Testis (tissue), 3 donors: Measurements from ENCODE around the gene RAB12. TPM values are rescaled to one million over a fixed set of nuclear protein-coding genes. Genes with fewer than 3 reads are reported as not detected.

Source experiments
- DNase-seq: peaks from one replicate; pipeline ENCODE4 v3.0.0-alpha.2; 2019
- H3K27ac ChIP-seq, 2 donors: fragments of 200-600 bp; sonication (generic); one replicate each; pipeline ENCODE4 v1.5.1; 2019
- H3K27me3 ChIP-seq: fragments of 200-600 bp; sonication (generic); one replicate; pipeline ENCODE4 v1.5.1; 2019
- H3K36me3 ChIP-seq: fragments of 200-600 bp; sonication (generic); one replicate; pipeline ENCODE4 v1.5.1; 2017; ENCODE audit warnings: low read depth; ENCODE audit errors: missing control alignments
- H3K4me1 ChIP-seq: fragments of 200-600 bp; sonication (generic); one replicate; pipeline ENCODE4 v1.5.1; 2019
- H3K4me3 ChIP-seq, 2 donors: fragments of 200-600 bp; sonication (generic); one replicate each; pipeline ENCODE4 v1.5.1; 2017 to 2019
- H3K9me3 ChIP-seq: fragments of 200-600 bp; sonication (generic); one replicate; pipeline ENCODE4 v1.5.1; 2017
- CTCF ChIP-seq, 3 experiments: fragments of 450-650 bp in 2 of 3; fragments of 200-600 bp in 1 of 3; sonication (generic) in 1 of 3; IDR thresholded peaks; one replicate each; pipeline ENCODE4 v1.5.1; 2016 to 2019; ENCODE audit warnings: antibody characterized with exemption in 3 of 3, mild to moderate bottlenecking in 2 of 3, moderate library complexity in 1 of 3
- POLR2A ChIP-seq: fragments of 450-650 bp; IDR thresholded peaks from one replicate; pipeline ENCODE4 v1.6.1; 2017; ENCODE audit warnings: antibody characterized with exemption, mild to moderate bottlenecking, moderate library complexity
- WGBS, 2 donors: methylation state at CpG; one replicate each; pipeline ENCODE4 v1.1.5; 2018; 5-methylcytosine and 5-hydroxymethylcytosine counted together
- intact Hi-C: fragments of 100-400 bp; cut with DNase I; formaldehyde crosslinking; loops from one replicate; pipeline ENCODE4 v1.15.1; 2023; ENCODE audit warnings: low total_unique reads
- polyA plus RNA-seq: library from polyadenylated mRNA; stranded (reverse); fragments of 350-450 nt; fragmentation: Illumina TruSeq; extraction: RNeasy Lipid Tissue Mini Kit (QIAGEN cat#74804); gene quantifications from one replicate; pipeline ENCODE4 v1.2.3, GENCODE V29; 2014; ENCODE audit warnings: low read depth, low replicate concordance; ENCODE audit not compliant: insufficient read depth
- total RNA-seq, 2 donors: library from RNA; depleted of rRNA; stranded (reverse); fragments of >200 nt; gene quantifications; one replicate each; pipeline ENCODE4 v1.2.3, GENCODE V29; 2016

RAB12 gene
- total and polyA plus RNA-seq, 3 donors from 2014 or later, result 28.0 to 52.0 (median 39.8) TPM

GRCh38 chr18:8595445-8595844 lies 13.8 kb upstream of the RAB12 start:
- Histone ChIP-seq H3K4me3 (no peak overlapping the region), H3K36me3 (no peaks in the 10 kb centered on the region), H3K9me3 (no peaks in the 10 kb centered on the region), H3K4me1 (no peaks in the 10 kb centered on the region), H3K27me3 (no peaks in the 10 kb centered on the region), H3K27ac (no peak overlapping the region)
- TF ChIP-seq POLR2A (no peak), CTCF (IDR thresholded peaks at IDR 0.05) (no peak)
- intact Hi-C loops, result no loop called here
- DNase-seq, result no peak
- WGBS, 2 donors, result 89 to 91% methylated on average over 6 of the region's 6 CpGs

GRCh38 chr18:8601277-8602032 lies 7.8 kb upstream of the RAB12 start:
- H3K4me3 ChIP-seq, result no peak overlapping the region
- no peak overlapping the region for H3K27ac ChIP-seq
- no peaks in the 10 kb centered on the region for H3K36me3 ChIP-seq
- H3K4me1 ChIP-seq, result no peaks in the 10 kb centered on the region
- TF ChIP-seq POLR2A, result no peak
- TF ChIP-seq CTCF (IDR thresholded peaks at IDR 0.05), result no peak
- WGBS, 2 donors, result 81 to 87% methylated on average over 6 of the region's 6 CpGs
- H3K9me3 ChIP-seq, result no peaks in the 10 kb centered on the region
- H3K27me3 ChIP-seq, result no peaks in the 10 kb centered on the region
- intact Hi-C loops, result no loop called here
- no peak for DNase-seq

GRCh38 chr18:8602040-8602439 lies 7.2 kb upstream of the RAB12 start:
- no peak overlapping the region for H3K27ac ChIP-seq
- H3K4me3 ChIP-seq, result no peak overlapping the region
- intact Hi-C loops, result no loop called here
- H3K9me3 ChIP-seq, result no peaks in the 10 kb centered on the region
- no peak for DNase-seq
- no peaks in the 10 kb centered on the region for H3K27me3 ChIP-seq
- H3K4me1 ChIP-seq, result no peaks in the 10 kb centered on the region
- H3K36me3 ChIP-seq, result no peaks in the 10 kb centered on the region
- WGBS, 2 donors, result 89 to 94% methylated on average over 4 of the region's 4 CpGs
- TF ChIP-seq POLR2A, result no peak
- no peak for TF ChIP-seq CTCF (IDR thresholded peaks at IDR 0.05)

- TF ChIP-seq POLR2A (no peak), CTCF (IDR thresholded peaks at IDR 0.05) (no peak)
- no peak for DNase-seq
- Histone ChIP-seq H3K4me3 (no peak overlapping the region), H3K27me3 (no peaks in the 10 kb centered on the region), H3K9me3 (no peaks in the 10 kb centered on the region), H3K27ac (no peak overlapping the region), H3K36me3 (no peaks in the 10 kb centered on the region), H3K4me1 (peaks cover 3% of the 10 kb centered on the region)
- WGBS, 2 donors, result 95 to 98% methylated on average over 2 of the region's 2 CpGs
- intact Hi-C loops, result no loop called here
These were observed 6.7 kb upstream of the RAB12 start for GRCh38 chr18:8602557-8602956.
